H9 (cell line): ENCODE results near the gene CLEC20A. TPM values are rescaled to one million over a fixed set of nuclear protein-coding genes. Genes with fewer than 3 reads are reported as not detected.

Experiments used
- DNase-seq: peaks from one replicate; pipeline ENCODE4 v3.0.0-alpha.2; 2017
- H2AFZ ChIP-seq: one replicate; pipeline ENCODE4 v1.6.1; 2013; ENCODE audit warnings: mild to moderate bottlenecking, low read length, control low read depth, moderate library complexity
- H2AK5ac ChIP-seq: 2 replicates; pipeline ENCODE4 v1.6.1; 2013; ENCODE audit warnings: low read length, control low read depth, mixed read lengths; ENCODE audit not compliant: insufficient read length
- H2BK120ac ChIP-seq: one replicate; pipeline ENCODE4 v1.6.1; 2013; ENCODE audit warnings: low read depth, mild to moderate bottlenecking, low read length, control low read depth, inconsistent platforms; ENCODE audit not compliant: poor library complexity, severe bottlenecking
- H2BK12ac ChIP-seq: 2 replicates; pipeline ENCODE4 v1.6.1; 2013; ENCODE audit warnings: low read length, control low read depth, mixed read lengths, low read depth; ENCODE audit not compliant: insufficient read length
- H2BK15ac ChIP-seq: 2 replicates; pipeline ENCODE4 v1.6.1; 2013; ENCODE audit warnings: low read depth, low read length, control low read depth
- H2BK20ac ChIP-seq: one replicate; pipeline ENCODE4 v1.6.1; 2013; ENCODE audit warnings: low read depth, mild to moderate bottlenecking, low read length, control low read depth, inconsistent platforms; ENCODE audit not compliant: poor library complexity, severe bottlenecking
- H2BK5ac ChIP-seq: 2 replicates; pipeline ENCODE4 v1.6.1; 2013; ENCODE audit warnings: low read length, control low read depth, mixed read lengths; ENCODE audit not compliant: insufficient read length
- H3K14ac ChIP-seq: 2 replicates; pipeline ENCODE4 v1.6.1; 2013; ENCODE audit warnings: low read length, control low read depth; ENCODE audit not compliant: insufficient read depth
- H3K18ac ChIP-seq: 2 replicates; pipeline ENCODE4 v1.6.1; 2013; ENCODE audit warnings: low read depth, mild to moderate bottlenecking, mixed read lengths, low read length, control low read depth; ENCODE audit not compliant: insufficient read length
- H3K23ac ChIP-seq: 2 replicates; pipeline ENCODE4 v1.6.1; 2013; ENCODE audit warnings: low read length, control low read depth, mixed read lengths, low read depth; ENCODE audit not compliant: insufficient read length
- H3K23me2 ChIP-seq: 2 replicates; pipeline ENCODE4 v1.6.1; 2013; ENCODE audit warnings: low read depth, mild to moderate bottlenecking, mixed read lengths, low read length, control low read depth; ENCODE audit not compliant: insufficient read length, poor library complexity, severe bottlenecking
- H3K27ac ChIP-seq: 2 replicates; pipeline ENCODE4 v1.5.1; 2013; ENCODE audit warnings: low read length, control low read depth, mixed read lengths, low read depth; ENCODE audit not compliant: insufficient read length
- H3K27me3 ChIP-seq: 2 replicates; pipeline ENCODE4 v1.6.1; 2013; ENCODE audit warnings: low read length, control low read depth, inconsistent platforms; ENCODE audit not compliant: insufficient read depth
- H3K4ac ChIP-seq: 2 replicates; pipeline ENCODE4 v1.6.1; 2013; ENCODE audit warnings: low read depth, mild to moderate bottlenecking, control low read depth, inconsistent platforms, low read length, moderate library complexity
- H3K4me1 ChIP-seq: 2 replicates; pipeline ENCODE4 v1.6.1; 2013; ENCODE audit warnings: low read length, control low read depth, inconsistent platforms; ENCODE audit not compliant: insufficient read depth
- H3K4me2 ChIP-seq: 2 replicates; pipeline ENCODE4 v1.6.1; 2013; ENCODE audit warnings: low read length, control low read depth, mixed read lengths; ENCODE audit not compliant: insufficient read length, insufficient read depth
- H3K56ac ChIP-seq: 2 replicates; pipeline ENCODE4 v1.6.1; 2013; ENCODE audit warnings: low read depth, mild to moderate bottlenecking, mixed read lengths, low read length, control low read depth; ENCODE audit not compliant: insufficient read length
- H3K79me1 ChIP-seq: 2 replicates; pipeline ENCODE4 v1.6.1; 2013; ENCODE audit warnings: low read depth, mild to moderate bottlenecking, moderate library complexity, low read length, control low read depth, inconsistent platforms; ENCODE audit not compliant: insufficient read depth, poor library complexity, severe bottlenecking
- H3K79me2 ChIP-seq: 2 replicates; pipeline ENCODE4 v1.6.1; 2013; ENCODE audit warnings: low read length, control low read depth, inconsistent platforms; ENCODE audit not compliant: insufficient read depth
- H3K9ac ChIP-seq: 2 replicates; pipeline ENCODE4 v1.6.1; 2013; ENCODE audit warnings: low read length, control low read depth, mixed read lengths; ENCODE audit not compliant: insufficient read length; ENCODE audit errors: extremely low read depth
- H3K9me3 ChIP-seq: one replicate; pipeline ENCODE4 v1.6.1; 2013; ENCODE audit warnings: low read depth, low read length, inconsistent platforms; ENCODE audit not compliant: control insufficient read depth
- H3T11ph ChIP-seq: one replicate; pipeline ENCODE4 v1.6.1; 2013; ENCODE audit warnings: mild to moderate bottlenecking, low read length, control low read depth, inconsistent platforms
- H4K20me1 ChIP-seq: one replicate; pipeline ENCODE4 v1.6.1; 2013; ENCODE audit not compliant: control insufficient read depth, insufficient read length, insufficient read depth
- H4K5ac ChIP-seq: 2 replicates; pipeline ENCODE4 v1.6.1; 2013; ENCODE audit warnings: low read depth, mild to moderate bottlenecking, mixed read lengths, low read length, control low read depth; ENCODE audit not compliant: insufficient read length
- H4K8ac ChIP-seq: replicated peaks from 2 replicates; pipeline ENCODE4 v1.6.1; 2013; ENCODE audit warnings: low read length, control low read depth, mixed read lengths, low read depth; ENCODE audit not compliant: insufficient read length
- H4K91ac ChIP-seq: 2 replicates; pipeline ENCODE4 v1.6.1; 2013; ENCODE audit warnings: low read depth, mild to moderate bottlenecking, moderate library complexity, mixed read lengths, low read length, control low read depth; ENCODE audit not compliant: insufficient read length
- H3K27ac Mint-ChIP-seq, 3 experiments: 2 replicates in 2 of 3; 3 replicates in 1 of 3; pipeline ENCODE4 v1.8.0; 2020 to 2021; ENCODE audit warnings: mixed read lengths in 3 of 3, mild to moderate bottlenecking in 1 of 3, moderate library complexity in 1 of 3
- H3K27me3 Mint-ChIP-seq: 2 replicates; pipeline ENCODE4 v1.8.0; 2021; ENCODE audit warnings: low read depth, mild to moderate bottlenecking, moderate library complexity, mixed read lengths
- H3K36me3 Mint-ChIP-seq, 3 experiments: 2 replicates in 2 of 3; 3 replicates in 1 of 3; pipeline ENCODE4 v1.8.0; 2020 to 2021; ENCODE audit warnings: low read depth in 3 of 3, mixed read lengths in 3 of 3; ENCODE audit not compliant: insufficient read depth in 1 of 3
- H3K4me1 Mint-ChIP-seq, 2 experiments: 2 replicates each; pipeline ENCODE4 v1.8.0; 2020; ENCODE audit warnings: mixed read lengths in 2 of 2
- H3K4me3 Mint-ChIP-seq, 2 experiments: 2 replicates in 1 of 2; 3 replicates in 1 of 2; pipeline ENCODE4 v1.8.0; 2020 to 2021; ENCODE audit warnings: mild to moderate bottlenecking in 2 of 2, mixed read lengths in 2 of 2, moderate library complexity in 1 of 2
- H3K9me3 Mint-ChIP-seq, 2 experiments: 2 replicates in 1 of 2; 3 replicates in 1 of 2; pipeline ENCODE4 v1.8.0; 2020; ENCODE audit warnings: mild to moderate bottlenecking in 2 of 2, mixed read lengths in 2 of 2, moderate library complexity in 1 of 2
- WGBS: extraction: QIAGEN DNeasy Blood & Tissue Kit; methylation state at CpG from one replicate; pipeline ENCODE4 v1.1.7; 2013; ENCODE audit warnings: missing lambda C conversion rate, low lambda C conversion rate, mixed read lengths; ENCODE audit not compliant: insufficient read length; ENCODE audit errors: extremely low coverage; 5-methylcytosine and 5-hydroxymethylcytosine counted together
- total RNA-seq: library from RNA; stranded (reverse); gene quantifications from 2 replicates; pipeline ENCODE4 v1.2.1, GENCODE V29; 2021
- TF ChIP-seq, protein P1 (sequence below): fragments of 200-600 bp; sonication (generic); conservative IDR thresholded peaks from 3 replicates; pipeline ENCODE4 v1.8.0; 2021; ENCODE audit warnings: antibody characterized with exemption, mild to moderate bottlenecking

CLEC20A gene
- total RNA-seq, 1 experiment from 2014 or later: not detected

DNA sequence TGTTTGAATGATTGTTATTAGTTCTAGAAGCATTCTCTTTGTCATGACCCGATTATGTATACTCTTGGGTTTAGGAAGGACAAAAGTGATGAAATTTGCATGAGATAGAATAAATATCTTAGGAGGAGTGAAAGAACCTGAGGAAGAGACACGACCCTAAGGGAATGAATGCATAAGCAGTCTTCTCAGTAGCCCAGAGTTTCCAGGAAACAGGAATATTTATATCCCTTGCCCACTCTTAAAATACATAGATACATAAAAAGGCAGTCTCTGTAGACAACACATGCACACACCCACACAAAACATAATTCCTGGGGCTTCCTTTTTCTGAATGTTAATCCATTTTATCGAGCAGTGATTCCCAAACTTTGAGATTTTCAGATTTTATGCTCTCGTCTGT, 19.4 kb downstream of the CLEC20A start:
- no CpG with 5 or more reads among the region's 4 CpGs for WGBS
- Histone ChIP-seq H4K8ac (no peak overlapping the region), H4K91ac (no peak overlapping the region), H3K14ac (no peak overlapping the region), H3K56ac (no peak overlapping the region), H3K23ac (no peak overlapping the region), H4K5ac (no peak overlapping the region), H2BK5ac (no peak overlapping the region), H3T11ph (no peak overlapping the region), H3K27me3 (no peaks in the 10 kb centered on the region), H3K79me2 (no peaks in the 10 kb centered on the region), H4K20me1 (no peaks in the 10 kb centered on the region), H3K9me3 (no peaks in the 10 kb centered on the region), H3K4me2 (no peak overlapping the region), H2BK120ac (no peak overlapping the region), H3K9ac (no peak overlapping the region), H3K4ac (no peak overlapping the region), H2BK20ac (no peak overlapping the region), H2BK15ac (no peak overlapping the region), H2AFZ (no peak overlapping the region), H2BK12ac (no peak overlapping the region), H2AK5ac (no peak overlapping the region), H3K23me2 (no peaks in the 10 kb centered on the region), H3K4me1 (peaks cover 5% of the 10 kb centered on the region; the same call in 1 of the 2 replicates), H3K27ac (no peak overlapping the region), H3K18ac (no peak overlapping the region), H3K79me1 (no peaks in the 10 kb centered on the region)
- no peak for DNase-seq
- H3K36me3 Mint-ChIP-seq: peaks cover 2 to 21% (median 11%) of the 10 kb centered on the region in 3 experiments; a peak in 5 of 7 replicates
- H3K4me1 Mint-ChIP-seq: peaks cover 11 to 15% of the 10 kb centered on the region in 2 experiments
- no peaks in the 10 kb centered on the region for H3K9me3 Mint-ChIP-seq
- H3K27me3 Mint-ChIP-seq: no peaks in the 10 kb centered on the region
- no peak overlapping the region for H3K4me3 Mint-ChIP-seq
- TF ChIP-seq, protein P1, sequence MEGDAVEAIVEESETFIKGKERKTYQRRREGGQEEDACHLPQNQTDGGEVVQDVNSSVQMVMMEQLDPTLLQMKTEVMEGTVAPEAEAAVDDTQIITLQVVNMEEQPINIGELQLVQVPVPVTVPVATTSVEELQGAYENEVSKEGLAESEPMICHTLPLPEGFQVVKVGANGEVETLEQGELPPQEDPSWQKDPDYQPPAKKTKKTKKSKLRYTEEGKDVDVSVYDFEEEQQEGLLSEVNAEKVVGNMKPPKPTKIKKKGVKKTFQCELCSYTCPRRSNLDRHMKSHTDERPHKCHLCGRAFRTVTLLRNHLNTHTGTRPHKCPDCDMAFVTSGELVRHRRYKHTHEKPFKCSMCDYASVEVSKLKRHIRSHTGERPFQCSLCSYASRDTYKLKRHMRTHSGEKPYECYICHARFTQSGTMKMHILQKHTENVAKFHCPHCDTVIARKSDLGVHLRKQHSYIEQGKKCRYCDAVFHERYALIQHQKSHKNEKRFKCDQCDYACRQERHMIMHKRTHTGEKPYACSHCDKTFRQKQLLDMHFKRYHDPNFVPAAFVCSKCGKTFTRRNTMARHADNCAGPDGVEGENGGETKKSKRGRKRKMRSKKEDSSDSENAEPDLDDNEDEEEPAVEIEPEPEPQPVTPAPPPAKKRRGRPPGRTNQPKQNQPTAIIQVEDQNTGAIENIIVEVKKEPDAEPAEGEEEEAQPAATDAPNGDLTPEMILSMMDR: no peak
- peak overlapping the region; percentile 24 to 80 (median 61); a peak in 3 of 7 replicates for H3K27ac Mint-ChIP-seq
